ENCODE measurements around the gene ALAS2. TPM values are rescaled to one million over a fixed set of nuclear protein-coding genes. Genes with fewer than 3 reads are reported as not detected.

The ALAS2 gene
- total RNA-seq, 1 donor from 2014 or later: not detected

- no peak for TF ChIP-seq CTCF (IDR thresholded peaks at IDR 0.05; ENCODE audit: unreplicated experiment)
- Mint-ChIP-seq H3K27ac (no peak overlapping the region), H3K9me3 (ENCODE audit: low read depth) (peaks cover 16% of the 10 kb centered on the region), H3K4me3 (ENCODE audit: low read depth) (no peak overlapping the region), H3K27me3 (no peaks in the 10 kb centered on the region), H3K4me1 (ENCODE audit: low read depth) (peaks cover 10% of the 10 kb centered on the region), H3K36me3 (ENCODE audit: insufficient read depth) (no peaks in the 10 kb centered on the region)
- DNase-seq (ENCODE audit: low spot score, unreplicated experiment): no peak
Observed at GRCh38 chrX:55028611-55029010, 2.2 kb downstream of the ALAS2 start.

DNA sequence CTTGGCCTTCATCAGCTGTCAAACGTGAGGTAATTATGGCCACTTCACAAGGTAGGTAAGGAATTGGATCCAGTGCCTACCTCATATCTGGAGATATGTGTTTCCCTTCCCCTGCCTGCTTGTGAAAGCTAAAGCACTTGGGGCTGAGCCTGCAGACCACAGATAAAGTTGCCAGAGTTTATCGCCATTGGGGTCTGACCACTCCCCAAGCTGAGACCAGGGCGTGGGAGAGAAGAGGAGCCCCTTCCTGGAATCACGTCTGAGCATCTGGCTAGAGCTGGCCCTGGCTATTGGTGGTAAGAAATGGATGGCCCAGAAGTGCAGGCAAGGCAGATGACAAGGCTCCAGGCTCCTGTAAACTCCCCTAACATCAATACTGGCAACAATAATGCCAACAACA, 2.7 kb downstream of the ALAS2 start:
- Mint-ChIP-seq H3K4me3 (ENCODE audit: low read depth) (no peak overlapping the region), H3K9me3 (ENCODE audit: low read depth) (peaks cover 16% of the 10 kb centered on the region), H3K27me3 (no peaks in the 10 kb centered on the region), H3K36me3 (ENCODE audit: insufficient read depth) (no peaks in the 10 kb centered on the region), H3K4me1 (ENCODE audit: low read depth) (peaks cover 6% of the 10 kb centered on the region), H3K27ac (no peak overlapping the region)
- no peak for DNase-seq (ENCODE audit: low spot score, unreplicated experiment)
- TF ChIP-seq CTCF (IDR thresholded peaks at IDR 0.05; ENCODE audit: unreplicated experiment): no peak

GRCh38 chrX:55026840-55027239, 3.9 kb downstream of the ALAS2 start:
- H3K4me1 Mint-ChIP-seq (ENCODE audit: low read depth): peaks cover 3% of the 10 kb centered on the region
- H3K4me3 Mint-ChIP-seq (ENCODE audit: low read depth): no peak overlapping the region
- DNase-seq (ENCODE audit: low spot score, unreplicated experiment): no peak
- H3K27me3 Mint-ChIP-seq: no peaks in the 10 kb centered on the region
- peaks cover 13% of the 10 kb centered on the region for H3K9me3 Mint-ChIP-seq (ENCODE audit: low read depth)
- no peak overlapping the region for H3K27ac Mint-ChIP-seq
- H3K36me3 Mint-ChIP-seq (ENCODE audit: insufficient read depth): no peaks in the 10 kb centered on the region
- TF ChIP-seq CTCF (IDR thresholded peaks at IDR 0.05; ENCODE audit: unreplicated experiment): no peak

DNA sequence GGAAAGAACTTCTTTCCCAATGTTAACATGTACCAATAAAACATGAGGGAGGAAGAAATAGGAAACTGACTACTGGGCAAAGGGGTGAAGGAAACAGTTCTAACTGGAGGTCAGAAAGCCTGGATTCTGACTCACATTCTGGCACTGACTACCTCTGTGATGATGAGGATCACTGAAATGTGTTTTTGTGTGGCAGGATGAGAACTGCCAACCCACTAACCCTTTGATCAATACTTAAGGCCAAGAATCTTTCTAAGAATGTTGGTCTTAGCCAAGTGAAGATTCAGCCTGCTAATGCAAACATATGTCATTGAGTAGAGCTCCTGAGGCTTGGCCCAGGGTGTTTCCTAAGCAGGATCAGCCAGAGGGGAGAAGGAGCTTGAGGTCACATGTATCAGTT, 4.6 kb downstream of the ALAS2 start:
- H3K4me1 Mint-ChIP-seq (ENCODE audit: low read depth): peaks cover 3% of the 10 kb centered on the region
- TF ChIP-seq CTCF (IDR thresholded peaks at IDR 0.05; ENCODE audit: unreplicated experiment): no peak
- H3K4me3 Mint-ChIP-seq (ENCODE audit: low read depth): no peak overlapping the region
- DNase-seq (ENCODE audit: low spot score, unreplicated experiment): no peak
- no peak overlapping the region for H3K27ac Mint-ChIP-seq
- no peaks in the 10 kb centered on the region for H3K36me3 Mint-ChIP-seq (ENCODE audit: insufficient read depth)
- H3K9me3 Mint-ChIP-seq (ENCODE audit: low read depth): peaks cover 13% of the 10 kb centered on the region
- no peaks in the 10 kb centered on the region for H3K27me3 Mint-ChIP-seq

DNA sequence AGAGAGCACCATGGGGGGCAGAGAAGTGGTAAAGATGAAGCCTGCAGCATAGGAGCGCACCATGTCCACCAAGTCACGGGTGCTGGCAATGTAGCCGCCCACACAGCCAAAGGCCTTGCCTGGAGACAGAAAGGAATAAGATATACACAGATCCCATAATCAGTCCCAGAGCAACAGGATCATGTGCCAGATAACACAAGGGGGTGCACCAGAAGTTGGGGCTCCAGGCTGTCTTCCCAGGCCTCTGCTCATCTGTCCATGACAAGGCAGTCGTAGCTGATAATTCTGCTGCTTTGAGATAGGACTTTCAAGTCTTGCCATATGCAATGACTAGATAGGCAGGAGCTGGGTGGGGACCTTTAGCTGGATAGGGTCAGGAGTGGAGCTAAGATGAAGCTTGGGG, 15.9 kb downstream of the ALAS2 start:
- Mint-ChIP-seq H3K36me3 (ENCODE audit: insufficient read depth) (no peaks in the 10 kb centered on the region), H3K27ac (no peak overlapping the region), H3K4me3 (ENCODE audit: low read depth) (no peak overlapping the region), H3K9me3 (ENCODE audit: low read depth) (peaks cover 4% of the 10 kb centered on the region), H3K27me3 (no peaks in the 10 kb centered on the region), H3K4me1 (ENCODE audit: low read depth) (no peaks in the 10 kb centered on the region)
- no peak for TF ChIP-seq CTCF (IDR thresholded peaks at IDR 0.05; ENCODE audit: unreplicated experiment)
- no peak for DNase-seq (ENCODE audit: low spot score, unreplicated experiment)
